ENCODE results near the gene EIF2B2.
"Not testable (repeated sequence)": the region's sequence is repeated elsewhere in the genome, so short reads cannot be mapped to it uniquely, and the experiment has no call there.

The EIF2B2 gene

DNA sequence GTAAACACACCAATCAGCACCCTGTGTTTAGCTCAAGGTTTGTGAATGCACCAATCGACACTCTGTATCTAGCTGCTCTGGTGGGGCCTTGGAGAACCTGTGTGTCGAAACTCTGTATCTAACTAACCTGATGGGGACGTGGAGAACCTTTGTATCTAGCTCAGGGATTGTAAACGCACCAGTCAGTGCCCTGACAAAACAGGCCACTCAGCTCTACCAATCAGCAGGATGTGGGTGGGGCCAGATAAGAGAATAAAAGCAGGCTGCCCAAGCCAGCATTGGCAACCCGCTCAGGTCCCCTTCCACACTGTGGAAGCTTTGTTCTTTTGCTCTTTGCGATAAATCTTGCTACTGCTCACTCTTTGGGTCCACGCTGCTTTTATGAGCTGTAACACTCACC is 6.9 kb upstream of the EIF2B2 start:
- DNase-seq, result not testable (repeated sequence)

- DNase-seq, result no peak
Observed at GRCh38 chr14:75001261-75001660, 1.5 kb upstream of the EIF2B2 start.

GRCh38 chr14:75001899-75002298 is 822 bp upstream of the EIF2B2 start:
- no peak for DNase-seq

DNA sequence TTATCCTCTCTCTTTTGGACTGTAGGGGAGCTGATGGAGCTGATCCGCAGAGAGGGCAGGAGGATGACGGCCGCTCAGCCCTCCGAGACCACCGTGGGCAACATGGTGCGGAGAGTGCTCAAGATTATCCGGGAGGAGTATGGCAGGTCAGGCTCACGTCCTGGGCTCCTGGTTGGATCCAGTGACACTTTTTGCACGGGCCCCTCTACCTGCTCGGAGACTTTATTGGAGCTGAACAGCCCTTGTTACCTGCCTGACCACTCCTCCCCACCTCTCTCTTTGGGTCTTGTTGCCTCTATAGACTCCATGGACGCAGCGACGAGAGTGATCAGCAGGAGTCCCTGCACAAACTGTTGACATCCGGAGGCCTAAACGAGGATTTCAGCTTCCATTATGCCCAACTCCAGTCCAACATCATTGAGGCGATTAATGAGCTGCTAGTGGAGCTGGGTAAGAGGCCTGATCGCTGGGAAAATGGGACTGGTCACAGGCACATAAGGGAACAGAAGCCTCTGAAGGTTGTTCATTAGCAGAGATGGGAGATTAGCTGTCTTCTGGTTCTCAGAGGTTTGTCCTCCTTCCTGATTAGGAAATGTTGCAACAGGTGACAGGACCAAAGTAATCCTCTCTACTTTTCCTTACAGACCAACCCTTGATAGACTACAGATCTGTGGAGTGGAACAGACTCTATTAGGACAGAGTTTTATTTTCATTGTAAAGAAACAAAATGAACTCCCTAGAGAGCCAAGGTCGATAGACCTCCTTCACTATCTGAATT is 718 bp downstream of the EIF2B2 start:
- DNase-seq, result peak; percentile 6

GRCh38 chr14:75005357-75005756 is 2.6 kb downstream of the EIF2B2 start:
- no peak for DNase-seq

DNA sequence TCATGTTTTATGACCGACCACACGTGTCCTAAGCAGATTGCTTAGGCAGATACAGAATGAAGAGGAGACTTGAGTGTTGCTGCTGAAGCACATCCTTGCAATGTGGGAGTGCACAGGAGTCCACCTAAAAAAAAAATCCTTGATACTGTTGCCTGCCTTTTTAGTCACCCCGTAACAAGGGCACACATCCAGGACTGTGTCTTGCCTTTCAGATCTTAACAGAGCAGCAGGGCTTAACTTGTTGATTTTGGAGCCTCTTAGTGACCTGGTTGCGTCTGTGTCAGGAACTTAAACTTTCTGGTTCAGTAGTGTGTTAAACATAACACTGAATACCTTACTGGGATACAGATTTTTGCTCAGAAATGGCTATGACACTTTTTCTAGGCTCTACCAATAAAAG is 6.5 kb downstream of the EIF2B2 start:
- no peak for DNase-seq

DNA sequence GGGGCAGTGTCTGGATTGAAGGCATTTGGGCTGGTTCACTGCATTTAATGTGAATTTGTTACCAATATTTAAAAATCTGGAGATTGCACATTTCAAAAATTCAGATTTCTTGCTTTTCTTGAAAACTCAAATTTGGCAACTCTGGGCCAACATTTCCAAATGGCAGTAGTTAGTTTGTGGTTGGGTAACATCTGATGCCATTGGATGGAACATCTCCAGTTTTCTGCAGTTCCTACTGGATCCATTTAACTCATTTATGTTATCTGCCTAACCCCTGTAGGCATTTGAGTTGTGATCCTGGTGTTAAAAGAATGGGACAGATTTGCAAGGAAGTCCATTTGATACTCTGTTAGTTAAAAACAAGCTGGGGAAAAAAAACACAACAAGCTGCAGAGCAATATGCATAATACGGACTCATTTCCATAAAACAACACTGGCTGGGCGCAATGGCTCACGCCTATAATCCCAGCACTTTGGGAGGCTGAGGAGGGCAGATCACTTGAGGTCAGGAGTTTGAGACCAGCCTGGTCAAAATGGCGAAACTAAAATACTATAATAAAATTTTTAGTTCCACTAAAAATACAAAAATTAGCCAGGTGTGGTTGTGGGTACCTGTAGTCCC is 7.9 kb downstream of the EIF2B2 start:
- no peak for DNase-seq

GRCh38 chr14:75011356-75011994 is 8.8 kb downstream of the EIF2B2 start:
- no peak for DNase-seq

- no peak for DNase-seq
Observed at GRCh38 chr14:75013290-75013689, 10.6 kb downstream of the EIF2B2 start.

DNA sequence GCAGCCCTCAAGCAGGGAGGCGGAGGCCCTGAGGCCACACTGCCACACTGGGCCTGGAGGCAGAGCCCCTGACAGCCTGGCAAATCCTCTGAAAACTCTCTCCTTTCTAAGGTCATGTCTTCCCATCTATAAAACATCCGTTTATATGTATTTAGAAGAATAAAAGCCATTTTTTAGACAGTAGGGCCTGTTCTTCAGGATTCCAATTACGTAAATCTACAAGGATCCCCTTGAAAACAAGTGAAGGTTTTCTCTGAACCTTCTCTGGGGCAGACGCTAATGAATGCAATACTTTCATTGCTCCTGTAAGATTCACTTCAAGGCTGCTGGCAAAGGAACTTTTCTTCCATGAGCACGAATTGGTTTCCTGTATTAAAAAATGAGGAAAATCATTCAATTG is 12.8 kb downstream of the EIF2B2 start:
- DNase-seq, result no peak

DNA sequence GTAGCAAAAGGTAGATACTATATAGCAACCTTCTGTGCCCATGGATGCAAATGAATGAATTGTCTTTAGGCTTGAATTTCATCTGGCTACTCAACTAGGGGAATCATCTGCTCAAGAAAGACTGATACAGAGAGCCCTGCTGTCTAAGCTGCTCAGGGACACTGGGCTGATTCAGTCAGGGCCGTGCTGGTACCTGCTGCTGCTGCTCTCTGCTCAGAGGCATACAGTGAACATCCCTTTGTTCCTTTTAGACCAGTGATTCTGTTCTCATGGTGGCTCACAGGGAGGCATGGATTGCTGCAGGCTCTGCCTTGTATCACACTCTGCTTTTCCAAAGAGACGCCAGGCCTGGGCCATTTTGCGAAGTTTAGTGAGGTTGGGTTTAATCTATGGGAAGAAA is 14.1 kb downstream of the EIF2B2 start:
- DNase-seq, result no peak

GRCh38 chr14:75018694-75019093 is 16.0 kb downstream of the EIF2B2 start:
- no peak for DNase-seq

DNA sequence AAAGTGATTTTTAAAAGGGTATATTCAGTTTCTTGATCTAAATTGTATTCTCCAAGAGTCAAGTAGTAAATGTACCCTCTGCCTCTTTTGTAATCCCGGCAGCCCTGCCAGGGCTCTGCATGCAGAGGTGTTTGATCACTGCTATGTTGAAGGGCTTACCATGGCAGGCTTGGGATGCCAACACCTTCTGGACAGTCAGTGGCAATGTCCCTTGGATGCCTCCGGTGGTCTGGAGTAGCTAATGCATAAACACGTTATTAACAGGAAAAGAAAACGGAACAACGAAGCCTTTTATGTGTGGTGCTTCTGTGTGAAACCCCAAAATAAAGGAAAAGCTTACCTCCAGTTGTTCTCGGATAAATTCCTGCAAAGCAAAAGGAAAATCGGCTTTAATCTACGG is 19.9 kb downstream of the EIF2B2 start:
- DNase-seq, result peak; percentile 28

GRCh38 chr14:75023108-75023507 is 20.4 kb downstream of the EIF2B2 start:
- no peak for DNase-seq

- peak; percentile 84 for DNase-seq
Observed at GRCh38 chr14:75025082-75025481, 22.4 kb downstream of the EIF2B2 start.

- DNase-seq, result no peak
Observed at GRCh38 chr14:75025876-75026275, 23.2 kb downstream of the EIF2B2 start.

GRCh38 chr14:75030147-75030546 is 27.4 kb downstream of the EIF2B2 start:
- no peak for DNase-seq

DNA sequence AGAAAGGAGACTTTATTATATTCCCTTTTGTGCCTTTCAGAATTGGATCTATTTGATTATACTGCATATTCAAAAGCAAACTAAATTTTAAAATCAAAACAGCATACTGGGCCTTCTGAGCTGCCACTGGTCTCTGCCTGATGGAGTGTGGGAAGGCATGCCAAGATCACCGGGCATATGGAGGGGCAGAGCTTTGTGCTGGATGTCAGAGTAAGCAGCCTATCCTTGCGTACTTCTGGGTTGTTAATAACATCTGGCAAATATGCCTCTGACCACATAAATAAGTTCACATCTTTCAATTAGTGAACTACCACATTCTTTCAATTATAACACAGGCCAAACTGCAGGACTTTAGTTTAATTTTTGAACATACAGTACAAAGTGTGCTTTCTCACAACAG is 30.2 kb downstream of the EIF2B2 start:
- no peak for DNase-seq

DNA sequence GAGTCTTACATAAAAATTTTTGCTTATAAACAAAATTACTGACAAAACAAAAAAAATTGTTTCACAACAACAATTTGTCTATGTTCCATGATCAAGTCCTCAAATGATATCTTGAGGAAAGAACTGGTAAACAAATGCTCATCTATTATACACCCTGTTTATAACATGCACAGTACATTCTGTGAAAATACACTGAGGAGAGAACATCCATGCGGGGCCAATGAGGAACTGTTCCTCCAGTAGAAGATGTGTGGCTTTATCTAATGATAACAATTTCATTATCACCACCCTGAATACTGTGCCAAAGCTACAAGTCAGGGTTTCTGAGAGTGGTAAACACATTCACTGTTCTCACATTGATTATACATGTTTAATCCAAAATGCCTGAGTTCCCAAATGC is 37.8 kb downstream of the EIF2B2 start:
- no peak for DNase-seq

DNA sequence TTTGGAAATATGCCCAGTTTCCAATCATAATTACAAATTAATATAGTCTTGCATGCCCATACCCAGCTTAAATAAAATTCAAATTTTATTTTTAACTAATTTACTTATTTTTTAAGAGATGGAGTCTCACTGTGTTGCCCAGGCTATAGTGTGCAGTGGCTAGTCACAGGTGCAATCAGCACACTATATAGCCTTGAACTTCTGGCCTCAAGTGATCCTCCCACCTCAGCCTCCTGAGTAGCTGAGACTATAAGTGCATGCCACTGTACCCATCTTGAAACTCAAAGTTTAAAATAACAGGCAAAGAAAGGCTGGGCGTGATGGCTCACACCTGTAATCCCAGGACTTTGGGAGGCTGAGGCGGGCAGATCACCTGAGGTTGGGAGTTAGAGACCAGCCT is 38.2 kb downstream of the EIF2B2 start:
- DNase-seq, result no peak

- no peak for DNase-seq
Observed at GRCh38 chr14:75041613-75042012, 38.9 kb downstream of the EIF2B2 start.

- no peak for DNase-seq
Observed at GRCh38 chr14:75042035-75042434, 39.3 kb downstream of the EIF2B2 start.

DNA sequence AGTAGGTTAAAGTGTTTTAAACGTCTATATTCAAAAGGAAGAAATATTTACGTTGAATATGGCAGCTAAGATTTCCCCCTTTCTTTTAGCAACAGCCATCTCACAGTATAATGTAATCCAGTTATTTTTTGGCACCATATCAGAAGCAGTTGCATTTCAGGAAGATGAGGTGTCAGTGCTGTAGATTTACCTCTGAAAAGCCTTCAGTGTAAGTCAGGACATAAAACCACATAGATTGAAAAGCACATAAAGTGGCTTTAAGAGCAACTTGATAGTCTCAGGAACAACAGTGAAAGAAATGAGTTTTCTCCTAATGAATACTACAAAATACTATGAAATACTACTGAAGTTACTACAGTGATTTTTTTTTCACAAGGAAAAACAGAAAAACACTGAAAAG is 41.6 kb downstream of the EIF2B2 start:
- no peak for DNase-seq

- no peak for DNase-seq
Observed at GRCh38 chr14:75044752-75045151, 42.0 kb downstream of the EIF2B2 start.
